B cell (primary cell): ENCODE results near the gene KLHL3.

Experiments
- CTCF ChIP-seq: fragments of 200-600 bp; IDR thresholded peaks from one replicate; pipeline ENCODE4 v1.8.0; 2022; ENCODE audit warnings: antibody characterized with exemption, mild to moderate bottlenecking
- EZH2 ChIP-seq: IDR thresholded peaks from 2 replicates; pipeline ENCODE4 v1.6.1; 2012; ENCODE audit warnings: borderline replicate concordance, low read depth, mild to moderate bottlenecking, moderate library complexity, low read length; ENCODE audit not compliant: insufficient read depth, poor library complexity, severe bottlenecking

GRCh38 chr5:137760294-137760693, 24.4 kb upstream of the KLHL3 start:
- TF ChIP-seq CTCF (no peak), EZH2 (no peak)
